SK-N-SH (cell line): ENCODE results near the gene CAMK1.

Experiments
- CTCF ChIP-seq: fragments of 200-600 bp; sonication (generic); IDR thresholded peaks from 2 replicates; pipeline ENCODE4 v1.6.1; 2017; ENCODE audit warnings: antibody characterized with exemption, mild to moderate bottlenecking, moderate library complexity
- EZH2phosphoT487 ChIP-seq: fragments of 200-600 bp; sonication (generic); IDR thresholded peaks from 2 replicates; pipeline ENCODE4 v1.6.1; 2017; ENCODE audit warnings: low read depth, mixed run types, mild to moderate bottlenecking, antibody characterized with exemption, moderate library complexity, borderline replicate concordance
- NFIC ChIP-seq: IDR thresholded peaks from 2 replicates; pipeline ENCODE4 v1.4.0; 2012; ENCODE audit warnings: borderline replicate concordance
- PBX3 ChIP-seq: IDR thresholded peaks from 2 replicates; pipeline ENCODE4; 2012
- POLR2AphosphoS5 ChIP-seq: IDR thresholded peaks from 2 replicates; pipeline ENCODE4 v1.6.1; 2012; ENCODE audit warnings: low read depth, low read length
- RAD21 ChIP-seq: IDR thresholded peaks from 2 replicates; pipeline ENCODE4 v1.6.1; 2012; ENCODE audit warnings: mild to moderate bottlenecking, low read length
- RCOR1 ChIP-seq: fragments of 150-350 bp; IDR thresholded peaks from 2 replicates; pipeline ENCODE4 v1.6.1; 2017; ENCODE audit warnings: antibody characterized with exemption, low read length
- RFX5 ChIP-seq: IDR thresholded peaks from 2 replicates; pipeline ENCODE4 v1.6.1; 2012; ENCODE audit warnings: mild to moderate bottlenecking, improper control_type of control experiment, low read length
- SMC3 ChIP-seq: IDR thresholded peaks from 2 replicates; pipeline ENCODE4 v1.6.1; 2012; ENCODE audit warnings: low read depth, low read length, improper control_type of control experiment
- TAF1 ChIP-seq: IDR thresholded peaks from 2 replicates; pipeline ENCODE4 v1.6.1; 2012; ENCODE audit warnings: low read depth, mild to moderate bottlenecking, low read length, moderate library complexity, borderline replicate concordance
- USF2 ChIP-seq: fragments of 150-350 bp; IDR thresholded peaks from 2 replicates; pipeline ENCODE4 v1.6.1; 2017; ENCODE audit warnings: antibody characterized with exemption, low read length, low read depth, borderline replicate concordance
- YY1 ChIP-seq: IDR thresholded peaks from 2 replicates; pipeline ENCODE4 v1.4.0; 2012; ENCODE audit warnings: low read depth, mild to moderate bottlenecking

- TF ChIP-seq CTCF (no peak), POLR2AphosphoS5 (no peak), USF2 (no peak), SMC3 (no peak), YY1 (no peak), RCOR1 (no peak), RFX5 (no peak), TAF1 (no peak), RAD21 (no peak), NFIC (no peak), EZH2phosphoT487 (no peak), PBX3 (no peak)
These were observed 27.6 kb upstream of the CAMK1 start for GRCh38 chr3:9797196-9797945.
